ENCODE data around the gene FAHD1. TPM values are rescaled to one million over a fixed set of nuclear protein-coding genes. Genes with fewer than 3 reads are reported as not detected.

FAHD1 gene
- 10 to 100 TPM; 46.2 to 89.0 (median 62.3) TPM for total RNA-seq

- intact Hi-C loops (cut with DNase I; ENCODE audit: low total_unique reads) = no loop called here
- DNase-seq (ENCODE audit: low spot score in 2 of 2) = peak; percentile 88 to 98
- H3K4me3 ChIP-seq (ENCODE audit: low read depth, poor library complexity, severe bottlenecking) = peak within 1 kb of the TSS; percentile 92
- TF ChIP-seq CTCF (IDR thresholded peaks at IDR 0.05) (no peak), POLR2A (IDR thresholded peaks at IDR 0.05) (no peak)
- 0 to 1% methylated on average over 26 to 58 of the region's 104 CpGs for WGBS, 2 donors
These were observed at the start of gene FAHD1, which contains the start of gene HAGH for GRCh38 chr16:1826691-1827573. Gene FAHD1 (plus strand): TSS chr16:1827206. CDS start chr16:1827239, 33 bp downstream. Gene HAGH (minus strand): TSS chr16:1826825. CDS start chr16:1826787, 38 bp downstream.

GRCh38 chr16:1777375-1778199, 49.4 kb upstream of the FAHD1 start:
- no peak overlapping the region for H3K4me3 ChIP-seq (ENCODE audit: low read depth, poor library complexity, severe bottlenecking)
- TF ChIP-seq CTCF (IDR thresholded peaks at IDR 0.05) = no peak
- no peak for TF ChIP-seq POLR2A (IDR thresholded peaks at IDR 0.05)
- WGBS, 2 donors = 74 to 83% methylated on average over 20 to 22 of the region's 36 CpGs
- DNase-seq (ENCODE audit: low spot score in 2 of 2) = no peak
- intact Hi-C loops (cut with DNase I; ENCODE audit: low total_unique reads) = no loop called here

- no peak overlapping the region for H3K4me3 ChIP-seq (ENCODE audit: low read depth, poor library complexity, severe bottlenecking)
- 85 to 91% methylated on average over 20 to 33 of the region's 34 CpGs for WGBS, 2 donors
- intact Hi-C loops (cut with DNase I; ENCODE audit: low total_unique reads) = no loop called here
- no peak for DNase-seq (ENCODE audit: low spot score in 2 of 2)
- TF ChIP-seq POLR2A (IDR thresholded peaks at IDR 0.05) = no peak
- TF ChIP-seq CTCF (IDR thresholded peaks at IDR 0.05) = no peak
These were observed 48.5 kb upstream of the FAHD1 start for GRCh38 chr16:1778200-1779179.

GRCh38 chr16:1779234-1779701, 47.7 kb upstream of the FAHD1 start:
- intact Hi-C loops (cut with DNase I; ENCODE audit: low total_unique reads) = no loop called here
- H3K4me3 ChIP-seq (ENCODE audit: low read depth, poor library complexity, severe bottlenecking) = no peak overlapping the region
- no peak for DNase-seq (ENCODE audit: low spot score in 2 of 2)
- TF ChIP-seq POLR2A (IDR thresholded peaks at IDR 0.05) = no peak
- TF ChIP-seq CTCF (IDR thresholded peaks at IDR 0.05) = no peak
- 74 to 79% methylated on average over 6 of the region's 8 CpGs for whole genome bisulfite sequencing, 2 donors
